ENCODE measurements around the gene DGKA.
"Not testable (repeated sequence)": the region's sequence is repeated elsewhere in the genome, so short reads cannot be mapped to it uniquely, and the experiment has no call there.

Gene DGKA

GRCh38 chr12:55999522-55999921 lies 68.6 kb downstream of the DGKA start:
- DNase-seq (ENCODE audit: low spot score): not testable (repeated sequence)

GRCh38 chr12:55999999-56000540 lies 69.1 kb downstream of the DGKA start:
- DNase-seq (ENCODE audit: low spot score): not testable (repeated sequence)

- DNase-seq (ENCODE audit: low spot score): no peak
These were observed 70.6 kb downstream of the DGKA start for GRCh38 chr12:56001487-56002100.

GRCh38 chr12:56003376-56003775 lies 72.4 kb downstream of the DGKA start:
- not testable (repeated sequence) for DNase-seq (ENCODE audit: low spot score)
